Measurements from ENCODE around the gene AFG3L2.

DNA sequence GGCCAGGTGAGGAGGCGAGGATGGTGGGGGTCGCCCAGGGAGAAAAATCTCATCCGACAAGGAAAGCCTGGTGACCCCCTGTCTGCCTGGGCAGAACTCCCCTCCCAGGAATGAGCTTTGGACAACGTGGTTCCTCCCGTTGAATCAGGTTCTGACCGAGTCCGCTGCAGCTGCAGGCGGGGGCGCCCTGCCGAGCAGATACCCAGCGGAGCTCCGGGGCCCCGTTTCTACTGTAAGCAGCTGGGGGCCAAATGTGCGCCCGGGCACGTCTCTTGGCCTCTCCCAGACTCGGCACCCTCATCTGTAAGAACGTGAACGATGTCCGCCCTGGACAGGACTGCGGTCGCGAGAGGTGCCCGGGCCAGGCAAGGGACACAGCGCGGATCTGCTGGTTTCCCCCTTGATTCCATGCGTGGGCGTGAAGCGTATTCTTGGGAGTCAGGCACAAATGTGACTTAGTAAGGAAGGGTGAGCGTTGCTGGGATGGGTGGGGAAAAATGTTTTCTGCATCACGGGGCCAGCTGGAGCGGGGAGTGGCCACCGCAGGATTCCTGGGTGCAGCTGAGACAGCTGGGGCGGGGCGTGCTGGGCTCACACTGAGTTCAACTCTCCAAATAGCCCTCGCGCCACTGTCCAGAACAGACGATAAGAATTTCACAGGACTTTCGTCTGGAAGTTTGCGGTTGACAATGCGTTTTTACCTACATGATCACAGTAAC is 89.2 kb downstream of the AFG3L2 start:
- TF ChIP-seq, protein P1, sequence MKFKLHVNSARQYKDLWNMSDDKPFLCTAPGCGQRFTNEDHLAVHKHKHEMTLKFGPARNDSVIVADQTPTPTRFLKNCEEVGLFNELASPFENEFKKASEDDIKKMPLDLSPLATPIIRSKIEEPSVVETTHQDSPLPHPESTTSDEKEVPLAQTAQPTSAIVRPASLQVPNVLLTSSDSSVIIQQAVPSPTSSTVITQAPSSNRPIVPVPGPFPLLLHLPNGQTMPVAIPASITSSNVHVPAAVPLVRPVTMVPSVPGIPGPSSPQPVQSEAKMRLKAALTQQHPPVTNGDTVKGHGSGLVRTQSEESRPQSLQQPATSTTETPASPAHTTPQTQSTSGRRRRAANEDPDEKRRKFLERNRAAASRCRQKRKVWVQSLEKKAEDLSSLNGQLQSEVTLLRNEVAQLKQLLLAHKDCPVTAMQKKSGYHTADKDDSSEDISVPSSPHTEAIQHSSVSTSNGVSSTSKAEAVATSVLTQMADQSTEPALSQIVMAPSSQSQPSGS (IDR thresholded peaks at IDR 0.05; ENCODE audit: low read length) = no peak
- TF ChIP-seq POLR2A (IDR thresholded peaks at IDR 0.05; ENCODE audit: low read depth, low read length) (no peak), SPI1 (IDR thresholded peaks at IDR 0.05; ENCODE audit: borderline replicate concordance, insufficient read depth, low read depth, low read length) (no peak)
- TF ChIP-seq, protein P2, sequence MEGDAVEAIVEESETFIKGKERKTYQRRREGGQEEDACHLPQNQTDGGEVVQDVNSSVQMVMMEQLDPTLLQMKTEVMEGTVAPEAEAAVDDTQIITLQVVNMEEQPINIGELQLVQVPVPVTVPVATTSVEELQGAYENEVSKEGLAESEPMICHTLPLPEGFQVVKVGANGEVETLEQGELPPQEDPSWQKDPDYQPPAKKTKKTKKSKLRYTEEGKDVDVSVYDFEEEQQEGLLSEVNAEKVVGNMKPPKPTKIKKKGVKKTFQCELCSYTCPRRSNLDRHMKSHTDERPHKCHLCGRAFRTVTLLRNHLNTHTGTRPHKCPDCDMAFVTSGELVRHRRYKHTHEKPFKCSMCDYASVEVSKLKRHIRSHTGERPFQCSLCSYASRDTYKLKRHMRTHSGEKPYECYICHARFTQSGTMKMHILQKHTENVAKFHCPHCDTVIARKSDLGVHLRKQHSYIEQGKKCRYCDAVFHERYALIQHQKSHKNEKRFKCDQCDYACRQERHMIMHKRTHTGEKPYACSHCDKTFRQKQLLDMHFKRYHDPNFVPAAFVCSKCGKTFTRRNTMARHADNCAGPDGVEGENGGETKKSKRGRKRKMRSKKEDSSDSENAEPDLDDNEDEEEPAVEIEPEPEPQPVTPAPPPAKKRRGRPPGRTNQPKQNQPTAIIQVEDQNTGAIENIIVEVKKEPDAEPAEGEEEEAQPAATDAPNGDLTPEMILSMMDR (IDR thresholded peaks at IDR 0.05 in 2 of 3, conservative IDR thresholded peaks at IDR 0.05 in 1 of 3; ENCODE audit: control insufficient read depth in 2 of 3, extremely low read depth in 1 of 3, insufficient read depth in 1 of 3, low read depth in 3 of 3, low read length in 3 of 3) = no peak
- TF ChIP-seq, protein P3, sequence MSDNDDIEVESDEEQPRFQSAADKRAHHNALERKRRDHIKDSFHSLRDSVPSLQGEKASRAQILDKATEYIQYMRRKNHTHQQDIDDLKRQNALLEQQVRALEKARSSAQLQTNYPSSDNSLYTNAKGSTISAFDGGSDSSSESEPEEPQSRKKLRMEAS (IDR thresholded peaks at IDR 0.05; ENCODE audit: low read depth, low read length) = no peak

Data from GM12878 (cell line).